ENCODE measurements around the gene TMEM214. TPM values are rescaled to one million over a fixed set of nuclear protein-coding genes. Genes with fewer than 3 reads are reported as not detected.

TMEM214 gene
- total and polyA plus RNA-seq, 3 donors from 2014 or later = 64.8 to 81.9 (median 73.9) TPM

DNA sequence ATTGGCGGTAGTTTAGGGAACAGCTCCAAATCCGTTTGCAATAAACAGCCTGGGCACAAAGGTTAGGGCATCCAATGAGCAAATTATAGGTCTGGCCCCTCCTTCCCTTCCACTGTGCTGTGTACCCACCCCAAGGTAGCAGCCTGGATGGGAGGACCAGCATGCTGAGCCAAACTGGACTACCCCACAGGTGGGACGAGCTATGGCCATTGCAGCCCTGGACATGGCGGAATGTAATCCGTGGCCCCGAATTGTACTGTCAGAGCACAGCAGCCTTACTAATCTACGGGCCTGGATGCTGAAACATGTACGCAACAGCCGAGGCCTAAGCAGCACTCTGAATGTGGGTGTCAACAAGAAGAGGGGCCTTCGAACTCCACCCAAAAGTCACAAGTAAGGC is 25.4 kb downstream of the TMEM214 start:
- DNase-seq = no peak
- H3K36me3 ChIP-seq (ENCODE audit: low read depth, missing control alignments) = no peaks in the 10 kb centered on the region

DNA sequence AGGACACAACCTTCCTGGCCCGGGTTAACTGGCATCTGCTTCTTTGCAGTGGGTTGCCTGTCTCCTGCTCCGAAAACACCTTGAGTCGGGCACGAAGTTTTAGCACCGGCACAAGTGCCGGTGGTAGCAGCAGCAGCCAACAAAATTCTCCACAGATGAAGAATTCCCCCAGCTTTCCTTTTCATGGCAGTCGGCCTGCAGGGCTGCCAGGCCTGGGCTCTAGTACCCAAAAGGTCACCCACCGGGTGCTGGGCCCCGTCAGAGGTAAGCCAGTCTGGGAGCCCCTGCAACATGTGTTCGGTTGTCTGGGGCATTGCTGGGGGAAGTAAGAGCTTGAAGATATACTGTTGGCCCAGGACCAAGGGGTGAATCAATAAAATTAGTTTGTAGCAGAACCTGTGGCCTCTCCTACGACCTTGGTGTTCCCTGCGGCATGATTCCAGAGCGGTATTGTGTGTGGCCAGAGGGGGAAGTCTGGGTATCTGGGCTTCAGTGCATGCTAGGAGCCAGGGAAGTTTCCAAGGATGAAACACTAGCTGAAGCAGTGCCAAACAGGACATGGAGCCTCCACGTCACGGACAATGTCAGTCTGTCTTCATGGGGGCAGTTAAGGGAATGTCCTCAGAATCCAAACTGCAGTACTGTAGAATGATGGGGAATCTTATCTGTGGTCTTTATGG is 26.5 kb downstream of the TMEM214 start:
- no peaks in the 10 kb centered on the region for H3K27me3 ChIP-seq
- no peaks in the 10 kb centered on the region for H3K36me3 ChIP-seq (ENCODE audit: low read depth, missing control alignments)
- 54 to 55% methylated on average over 15 of the region's 15 CpGs for WGBS, 2 donors
- TF ChIP-seq POLR2A (IDR thresholded peaks at IDR 0.05) = no peak
- TF ChIP-seq, protein P1, sequence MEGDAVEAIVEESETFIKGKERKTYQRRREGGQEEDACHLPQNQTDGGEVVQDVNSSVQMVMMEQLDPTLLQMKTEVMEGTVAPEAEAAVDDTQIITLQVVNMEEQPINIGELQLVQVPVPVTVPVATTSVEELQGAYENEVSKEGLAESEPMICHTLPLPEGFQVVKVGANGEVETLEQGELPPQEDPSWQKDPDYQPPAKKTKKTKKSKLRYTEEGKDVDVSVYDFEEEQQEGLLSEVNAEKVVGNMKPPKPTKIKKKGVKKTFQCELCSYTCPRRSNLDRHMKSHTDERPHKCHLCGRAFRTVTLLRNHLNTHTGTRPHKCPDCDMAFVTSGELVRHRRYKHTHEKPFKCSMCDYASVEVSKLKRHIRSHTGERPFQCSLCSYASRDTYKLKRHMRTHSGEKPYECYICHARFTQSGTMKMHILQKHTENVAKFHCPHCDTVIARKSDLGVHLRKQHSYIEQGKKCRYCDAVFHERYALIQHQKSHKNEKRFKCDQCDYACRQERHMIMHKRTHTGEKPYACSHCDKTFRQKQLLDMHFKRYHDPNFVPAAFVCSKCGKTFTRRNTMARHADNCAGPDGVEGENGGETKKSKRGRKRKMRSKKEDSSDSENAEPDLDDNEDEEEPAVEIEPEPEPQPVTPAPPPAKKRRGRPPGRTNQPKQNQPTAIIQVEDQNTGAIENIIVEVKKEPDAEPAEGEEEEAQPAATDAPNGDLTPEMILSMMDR (IDR thresholded peaks at IDR 0.05) = no peak
- intact Hi-C loops (cut with DNase I; ENCODE audit: low total_unique reads) = no loop called here
- H3K4me1 ChIP-seq = peaks cover 5% of the 10 kb centered on the region
- H3K4me3 ChIP-seq = no peak overlapping the region
- no peak overlapping the region for H3K27ac ChIP-seq
- H3K9me3 ChIP-seq = no peaks in the 10 kb centered on the region
- peak; percentile 49 for DNase-seq

More for the DNA sequence above, 25.4 kb downstream of the TMEM214 start:
- no peaks in the 10 kb centered on the region for H3K9me3 ChIP-seq
- WGBS, 2 donors = 90 to 98% methylated on average over 5 to 10 of the region's 10 CpGs
- TF ChIP-seq POLR2A (IDR thresholded peaks at IDR 0.05) = no peak
- TF ChIP-seq, protein P1 (IDR thresholded peaks at IDR 0.05) = no peak
- no peaks in the 10 kb centered on the region for H3K27me3 ChIP-seq
- intact Hi-C loops (cut with DNase I; ENCODE audit: low total_unique reads) = no loop called here
- H3K4me1 ChIP-seq = peaks cover 5% of the 10 kb centered on the region
- H3K4me3 ChIP-seq = no peak overlapping the region
- H3K27ac ChIP-seq = no peak overlapping the region

DNA sequence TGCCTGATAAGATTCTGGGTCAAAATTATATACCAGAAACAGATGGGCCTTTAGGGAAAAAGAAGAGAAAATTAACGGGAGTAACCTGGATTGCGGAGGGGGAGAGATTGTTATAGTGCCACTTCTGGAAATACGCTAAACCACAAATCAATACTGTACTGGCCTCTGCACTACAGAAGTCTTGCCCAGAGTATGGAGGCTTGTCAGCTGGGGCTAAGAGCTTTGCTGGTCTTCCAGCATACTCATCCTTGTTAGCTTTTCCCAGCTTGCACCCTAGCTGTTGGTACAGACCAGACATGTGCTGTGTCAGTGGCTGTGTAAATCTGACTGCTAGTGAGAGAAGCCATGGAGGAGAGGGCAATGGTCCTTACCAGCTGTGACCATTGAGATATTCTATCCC is 27.6 kb downstream of the TMEM214 start:
- no peak overlapping the region for H3K4me3 ChIP-seq
- peaks cover 5% of the 10 kb centered on the region for H3K4me1 ChIP-seq
- 86 to 87% methylated on average over 3 of the region's 3 CpGs for WGBS, 2 donors
- DNase-seq = no peak
- intact Hi-C loops (cut with DNase I; ENCODE audit: low total_unique reads) = no loop called here
- H3K9me3 ChIP-seq = no peaks in the 10 kb centered on the region
- TF ChIP-seq POLR2A (IDR thresholded peaks at IDR 0.05) = no peak
- TF ChIP-seq, protein P1 (IDR thresholded peaks at IDR 0.05) = no peak
- H3K36me3 ChIP-seq (ENCODE audit: low read depth, missing control alignments) = no peaks in the 10 kb centered on the region
- H3K27me3 ChIP-seq = no peaks in the 10 kb centered on the region
- no peak overlapping the region for H3K27ac ChIP-seq

DNA sequence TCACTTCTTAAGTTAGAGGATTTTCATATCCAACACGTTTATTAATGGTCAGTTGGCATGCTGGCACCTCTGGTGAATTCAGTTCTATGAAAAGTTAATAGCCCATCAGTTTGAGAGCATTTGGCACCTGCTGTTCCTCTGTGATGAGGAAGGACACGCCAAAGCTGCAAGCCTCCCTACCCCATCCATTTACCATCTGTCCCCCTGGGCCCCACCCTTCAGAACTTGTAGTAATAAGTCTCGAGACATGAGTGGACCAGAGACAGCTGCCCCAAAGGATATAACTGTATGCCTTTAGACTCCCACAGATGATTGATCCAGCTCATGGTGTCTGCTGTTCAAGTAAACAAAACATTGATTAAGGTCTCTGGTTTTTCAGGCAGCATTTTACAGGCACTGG is 32.4 kb downstream of the TMEM214 start:
- intact Hi-C loops (cut with DNase I; ENCODE audit: low total_unique reads) = no loop called here
- 74 to 88% methylated on average over 3 of the region's 3 CpGs for WGBS, 2 donors
- peaks cover 7% of the 10 kb centered on the region for H3K4me1 ChIP-seq
- DNase-seq = no peak
- no peak overlapping the region for H3K27ac ChIP-seq
- TF ChIP-seq, protein P1 (IDR thresholded peaks at IDR 0.05) = no peak
- H3K4me3 ChIP-seq = no peak overlapping the region
- H3K27me3 ChIP-seq = no peaks in the 10 kb centered on the region
- H3K36me3 ChIP-seq (ENCODE audit: low read depth, missing control alignments) = no peaks in the 10 kb centered on the region
- no peaks in the 10 kb centered on the region for H3K9me3 ChIP-seq

DNA sequence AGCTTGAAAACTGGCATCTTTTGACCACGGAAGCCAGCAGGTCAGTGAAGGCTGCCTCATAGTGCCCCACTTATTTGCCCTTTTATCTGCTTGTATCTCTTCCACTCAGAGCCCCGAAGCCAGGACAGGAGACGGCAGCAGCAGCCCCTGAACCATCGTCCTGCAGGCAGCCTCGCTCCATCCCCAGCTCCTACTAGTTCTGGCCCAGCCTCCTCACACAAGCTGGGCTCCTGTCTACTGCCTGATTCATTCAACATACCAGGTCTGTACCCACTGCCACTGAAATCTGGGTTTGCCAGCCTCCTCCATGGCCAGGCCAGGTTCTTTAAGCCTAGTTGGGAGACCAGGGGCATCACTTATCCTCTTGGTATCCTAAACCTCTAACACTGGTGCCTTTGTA is 34.6 kb downstream of the TMEM214 start:
- H3K27me3 ChIP-seq = no peaks in the 10 kb centered on the region
- 88 to 90% methylated on average over 5 of the region's 5 CpGs for WGBS, 2 donors

More for the DNA sequence above, 34.6 kb downstream of the TMEM214 start:
- peaks cover 21% of the 10 kb centered on the region for H3K4me1 ChIP-seq
- DNase-seq = no peak
- TF ChIP-seq, protein P1 (IDR thresholded peaks at IDR 0.05) = no peak
- TF ChIP-seq POLR2A (IDR thresholded peaks at IDR 0.05) = no peak
- no peaks in the 10 kb centered on the region for H3K9me3 ChIP-seq
- H3K36me3 ChIP-seq (ENCODE audit: low read depth, missing control alignments) = no peaks in the 10 kb centered on the region
- intact Hi-C loops (cut with DNase I; ENCODE audit: low total_unique reads) = no loop called here
- H3K27ac ChIP-seq = no peak overlapping the region
- H3K4me3 ChIP-seq = no peak overlapping the region
